Tibial artery (tissue), 4 donors: Measurements from ENCODE around the gene ENTPD5.
A peak's percentile ranks its signal among the peaks of the same experiment; 100 is the strongest.

ENCODE experiments used
- DNase-seq, 2 donors: peaks; one replicate each; pipeline ENCODE4 v3.0.0-alpha.2; 2019
- H3K27ac ChIP-seq, 2 donors: fragments of 200-600 bp; sonication (generic) in 1 of 2; 1 replicate in 1 of 2; 2 replicates in 1 of 2; pipeline ENCODE4 v1.5.1; 2018 to 2019; ENCODE audit warnings: mild to moderate bottlenecking in 1 of 2
- H3K27me3 ChIP-seq, 2 donors: fragments of 200-600 bp; sonication (generic) in 1 of 2; one replicate each; pipeline versions ENCODE4 v1.5.1 to v1.6.0; 2016 to 2019
- H3K36me3 ChIP-seq, 3 donors: fragments of 200-600 bp; sonication (generic) in 2 of 3; one replicate each; pipeline ENCODE4 v1.5.1; 2016 to 2019; ENCODE audit warnings: mild to moderate bottlenecking in 2 of 3
- H3K4me1 ChIP-seq, 4 donors: fragments of 200-600 bp; sonication (generic) in 2 of 4; 1 replicate in 3 of 4; 2 replicates in 1 of 4; pipeline ENCODE4 v1.5.1; 2016 to 2019
- H3K4me3 ChIP-seq, 2 donors: fragments of 200-600 bp; sonication (generic) in 1 of 2; 1 replicate in 1 of 2; 2 replicates in 1 of 2; pipeline ENCODE4 v1.5.1; 2018 to 2019; ENCODE audit warnings: mild to moderate bottlenecking in 2 of 2
- H3K9me3 ChIP-seq, 3 donors: fragments of 200-600 bp; sonication (generic) in 1 of 3; one replicate each; pipeline ENCODE4 v1.5.1; 2016 to 2019
- CTCF ChIP-seq, 2 experiments: fragments of 200-600 bp in 1 of 2; fragments of 450-650 bp in 1 of 2; IDR thresholded peaks; one replicate each; pipeline ENCODE4 v1.5.1; 2017 to 2019; ENCODE audit warnings: antibody characterized with exemption in 2 of 2, mild to moderate bottlenecking in 1 of 2, moderate library complexity in 1 of 2
- intact Hi-C: fragments of 100-400 bp; cut with DNase I; formaldehyde crosslinking; loops from one replicate; pipeline ENCODE4 v1.15.0; 2023; ENCODE audit warnings: low total_unique reads

Gene ENTPD5

GRCh38 chr14:74049876-74050495 is 30.9 kb upstream of the ENTPD5 start:
- H3K4me1 ChIP-seq: no peaks in the 10 kb centered on the region
- intact Hi-C loops: no loop called here
- H3K9me3 ChIP-seq: no peaks in the 10 kb centered on the region
- H3K27ac ChIP-seq: no peak overlapping the region
- DNase-seq: no peak
- no peak for TF ChIP-seq CTCF (IDR thresholded peaks at IDR 0.05)
- H3K4me3 ChIP-seq: no peak overlapping the region
- H3K27me3 ChIP-seq: no peaks in the 10 kb centered on the region
- H3K36me3 ChIP-seq: peaks cover 0 to 16% (median 0%) of the 10 kb centered on the region in 3 donors

- no peaks in the 10 kb centered on the region for H3K4me1 ChIP-seq
- no peak overlapping the region for H3K27ac ChIP-seq
- no peaks in the 10 kb centered on the region for H3K9me3 ChIP-seq
- H3K4me3 ChIP-seq: no peak overlapping the region
- H3K27me3 ChIP-seq: no peaks in the 10 kb centered on the region
- TF ChIP-seq CTCF (IDR thresholded peaks at IDR 0.05): no peak
- peaks cover 0 to 16% (median 0%) of the 10 kb centered on the region in 3 donors for H3K36me3 ChIP-seq
- intact Hi-C loops: no loop called here
- DNase-seq: no peak
These were observed 29.2 kb upstream of the ENTPD5 start for GRCh38 chr14:74048281-74048680.

- intact Hi-C loops: no loop called here
These were observed 26.4 kb upstream of the ENTPD5 start for GRCh38 chr14:74045522-74045921.

GRCh38 chr14:74042296-74042695 is 23.2 kb upstream of the ENTPD5 start:
- no peaks in the 10 kb centered on the region for H3K27me3 ChIP-seq
- H3K9me3 ChIP-seq: no peaks in the 10 kb centered on the region
- peaks cover 0 to 39% (median 0%) of the 10 kb centered on the region in 3 donors for H3K36me3 ChIP-seq
- intact Hi-C loops: no loop called here
- no peak overlapping the region for H3K4me3 ChIP-seq
- H3K4me1 ChIP-seq: no peaks in the 10 kb centered on the region
- no peak for DNase-seq
- no peak overlapping the region for H3K27ac ChIP-seq
- TF ChIP-seq CTCF (IDR thresholded peaks at IDR 0.05): no peak

More at GRCh38 chr14:74045522-74045921, 26.4 kb upstream of the ENTPD5 start:
- H3K27me3 ChIP-seq: no peaks in the 10 kb centered on the region
- H3K9me3 ChIP-seq: no peaks in the 10 kb centered on the region
- peaks cover 0 to 39% (median 0%) of the 10 kb centered on the region in 3 donors for H3K36me3 ChIP-seq
- no peak for DNase-seq
- no peak for TF ChIP-seq CTCF (IDR thresholded peaks at IDR 0.05)
- no peaks in the 10 kb centered on the region for H3K4me1 ChIP-seq
- no peak overlapping the region for H3K4me3 ChIP-seq
- H3K27ac ChIP-seq: no peak overlapping the region

- DNase-seq: no peak
- peaks cover 0 to 35% (median 0%) of the 10 kb centered on the region in 3 donors for H3K36me3 ChIP-seq
These were observed 19.2 kb upstream of the ENTPD5 start for GRCh38 chr14:74038020-74038859.

More at GRCh38 chr14:74038020-74038859, 19.2 kb upstream of the ENTPD5 start:
- H3K4me3 ChIP-seq: no peak overlapping the region
- no peaks in the 10 kb centered on the region for H3K4me1 ChIP-seq
- H3K27ac ChIP-seq: no peak overlapping the region
- peak; percentile 61 to 63 for TF ChIP-seq CTCF (IDR thresholded peaks at IDR 0.05)
- H3K9me3 ChIP-seq: no peaks in the 10 kb centered on the region
- intact Hi-C loops: no loop called here
- H3K27me3 ChIP-seq: no peaks in the 10 kb centered on the region
